ENCODE data around the gene IFT80. TPM values are rescaled to one million over a fixed set of nuclear protein-coding genes. Genes with fewer than 3 reads are reported as not detected.

Gene IFT80
- total RNA-seq, 4 donors from 2014 or later, result 17.1 to 24.2 (median 22.6) TPM

- TF ChIP-seq CTCF (IDR thresholded peaks at IDR 0.05; ENCODE audit: low read depth), result no peak
Measured at GRCh38 chr3:160286231-160286630, 112.8 kb downstream of the IFT80 start.

- no peak for TF ChIP-seq CTCF (IDR thresholded peaks at IDR 0.05; ENCODE audit: low read depth)
Measured at GRCh38 chr3:160280836-160281235, 118.2 kb downstream of the IFT80 start.

GRCh38 chr3:160279657-160280056 lies 119.4 kb downstream of the IFT80 start:
- TF ChIP-seq CTCF (IDR thresholded peaks at IDR 0.05; ENCODE audit: low read depth), result no peak

GRCh38 chr3:160278210-160278609 lies 120.8 kb downstream of the IFT80 start:
- no peak for TF ChIP-seq CTCF (IDR thresholded peaks at IDR 0.05; ENCODE audit: low read depth)

- no peak for TF ChIP-seq CTCF (IDR thresholded peaks at IDR 0.05; ENCODE audit: low read depth)
Measured at GRCh38 chr3:160265088-160265487, 133.9 kb downstream of the IFT80 start.

- TF ChIP-seq CTCF (IDR thresholded peaks at IDR 0.05; ENCODE audit: low read depth), result no peak
Measured at GRCh38 chr3:160260587-160261270, 138.3 kb downstream of the IFT80 start.

- no peak for TF ChIP-seq CTCF (IDR thresholded peaks at IDR 0.05; ENCODE audit: low read depth)
Measured at GRCh38 chr3:160259589-160259988, 139.4 kb downstream of the IFT80 start.
